Measurements from ENCODE around the gene CFAP65.

Gene CFAP65

GRCh38 chr2:218990612-218991011 lies 50.7 kb downstream of the CFAP65 start:
- no peak for DNase-seq (ENCODE audit: low read depth in 2 of 2)

GRCh38 chr2:218990052-218990451 lies 51.3 kb downstream of the CFAP65 start:
- DNase-seq (ENCODE audit: low read depth in 2 of 2): no peak

GRCh38 chr2:218988650-218989049 lies 52.7 kb downstream of the CFAP65 start:
- DNase-seq (ENCODE audit: low read depth in 2 of 2): no peak

GRCh38 chr2:218988164-218988563 lies 53.2 kb downstream of the CFAP65 start:
- DNase-seq (ENCODE audit: low read depth in 2 of 2): no peak

- DNase-seq (ENCODE audit: low read depth in 2 of 2): no peak
Measured at GRCh38 chr2:218986148-218986761, 55.1 kb downstream of the CFAP65 start.

GRCh38 chr2:218985325-218986091 lies 55.8 kb downstream of the CFAP65 start:
- no peak for DNase-seq (ENCODE audit: low read depth in 2 of 2)

GRCh38 chr2:218985021-218985324 lies 56.3 kb downstream of the CFAP65 start, which contains the start of gene FEV:
Gene FEV (minus strand): TSS chr2:218985184. CDS start chr2:218985075, 109 bp downstream.
- DNase-seq (ENCODE audit: low read depth in 2 of 2): no peak

- no peak for DNase-seq (ENCODE audit: low read depth in 2 of 2)
Measured at GRCh38 chr2:218984239-218985020, 56.9 kb downstream of the CFAP65 start.

- DNase-seq (ENCODE audit: low read depth in 2 of 2): no peak
Measured at GRCh38 chr2:218983934-218984238, 57.4 kb downstream of the CFAP65 start.

- no peak for DNase-seq (ENCODE audit: low read depth in 2 of 2)
Measured at GRCh38 chr2:218983263-218983933, 57.9 kb downstream of the CFAP65 start.

GRCh38 chr2:218982586-218983262 lies 58.6 kb downstream of the CFAP65 start:
- no peak for DNase-seq (ENCODE audit: low read depth in 2 of 2)

GRCh38 chr2:218981881-218982585 lies 59.3 kb downstream of the CFAP65 start:
- DNase-seq (ENCODE audit: low read depth in 2 of 2): no peak

GRCh38 chr2:218981390-218981880 lies 59.9 kb downstream of the CFAP65 start:
- DNase-seq (ENCODE audit: low read depth in 2 of 2): no peak

GRCh38 chr2:218980735-218981389 lies 60.5 kb downstream of the CFAP65 start:
- no peak for DNase-seq (ENCODE audit: low read depth in 2 of 2)

- no peak for DNase-seq (ENCODE audit: low read depth in 2 of 2)
Measured at GRCh38 chr2:218979846-218980734, 61.2 kb downstream of the CFAP65 start.

- no peak for DNase-seq (ENCODE audit: low read depth in 2 of 2)
Measured at GRCh38 chr2:218975060-218975777, 66.1 kb downstream of the CFAP65 start.

- no peak for DNase-seq (ENCODE audit: low read depth in 2 of 2)
Measured at GRCh38 chr2:218970894-218971293, 70.4 kb downstream of the CFAP65 start.

- DNase-seq (ENCODE audit: low read depth in 2 of 2): no peak
Measured at GRCh38 chr2:218964041-218964771, 77.1 kb downstream of the CFAP65 start.
